ENCODE results near the gene SEC14L6.

DNA sequence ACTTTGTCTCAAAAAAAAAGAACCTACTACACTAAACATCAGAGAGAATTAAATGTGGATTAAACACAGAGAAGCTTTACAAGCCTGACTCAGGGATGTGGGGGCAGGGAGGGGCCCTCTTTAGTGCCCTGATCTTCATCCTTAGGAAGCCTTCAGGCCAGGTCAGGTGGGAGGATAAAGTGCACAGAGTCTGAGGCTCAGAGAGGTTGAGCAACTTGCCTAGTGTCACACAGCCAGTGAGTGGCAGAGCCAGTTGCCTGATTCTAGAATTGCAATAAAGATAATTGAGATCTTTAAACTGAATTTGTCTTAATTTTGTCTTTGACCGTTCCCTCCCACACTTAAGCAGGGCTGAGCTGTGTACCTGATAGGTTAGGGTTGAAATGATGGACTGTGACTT is 7.2 kb downstream of the SEC14L6 start:
- TF ChIP-seq POLR2AphosphoS5 (IDR thresholded peaks at IDR 0.05; ENCODE audit: borderline replicate concordance, low read depth, low read length) (no peak), FOXP2 (optimal IDR thresholded peaks at IDR 0.05; ENCODE audit: control extremely low read depth, extremely low read length, insufficient read depth) (no peak), EZH2 (IDR thresholded peaks at IDR 0.05) (no peak)
